ENCODE results near the gene ZNF670.
"Not testable (repeated sequence)": the region's sequence is repeated elsewhere in the genome, so short reads cannot be mapped to it uniquely, and the experiment has no call there.

The ZNF670 gene

GRCh38 chr1:247078258-247079140, at the start of gene ZNF670:
ZNF670 (minus strand) TSS chr1:247078811; CDS start chr1:247078596, 215 bp downstream.
- DNase-seq (ENCODE audit: low spot score), result peak; percentile 97

GRCh38 chr1:247127519-247128282, 49.1 kb upstream of the ZNF670 start:
- not testable (repeated sequence) for DNase-seq (ENCODE audit: low spot score)

GRCh38 chr1:247126601-247127000, 48.0 kb upstream of the ZNF670 start:
- not testable (repeated sequence) for DNase-seq (ENCODE audit: low spot score)

GRCh38 chr1:247126166-247126565, 47.6 kb upstream of the ZNF670 start:
- not testable (repeated sequence) for DNase-seq (ENCODE audit: low spot score)

- DNase-seq (ENCODE audit: low spot score), result no peak
Measured at GRCh38 chr1:247121382-247121781, 42.8 kb upstream of the ZNF670 start.

- not testable (repeated sequence) for DNase-seq (ENCODE audit: low spot score)
Measured at GRCh38 chr1:247120408-247120668, 41.7 kb upstream of the ZNF670 start.

- DNase-seq (ENCODE audit: low spot score), result no peak
Measured at GRCh38 chr1:247119600-247120407, 41.2 kb upstream of the ZNF670 start.

GRCh38 chr1:247118946-247119446, 40.4 kb upstream of the ZNF670 start:
- DNase-seq (ENCODE audit: low spot score), result no peak

GRCh38 chr1:247115545-247115944, 36.9 kb upstream of the ZNF670 start:
- DNase-seq (ENCODE audit: low spot score), result no peak

- no peak for DNase-seq (ENCODE audit: low spot score)
Measured at GRCh38 chr1:247115141-247115510, 36.5 kb upstream of the ZNF670 start.

GRCh38 chr1:247114351-247115140, 35.9 kb upstream of the ZNF670 start:
- no peak for DNase-seq (ENCODE audit: low spot score)

GRCh38 chr1:247113733-247114271, 35.2 kb upstream of the ZNF670 start:
- no peak for DNase-seq (ENCODE audit: low spot score)

- no peak for DNase-seq (ENCODE audit: low spot score)
Measured at GRCh38 chr1:247113094-247113497, 34.5 kb upstream of the ZNF670 start.

- DNase-seq (ENCODE audit: low spot score), result no peak
Measured at GRCh38 chr1:247112479-247112781, 33.8 kb upstream of the ZNF670 start.

GRCh38 chr1:247111700-247112478, 33.3 kb upstream of the ZNF670 start:
- peak; percentile 87 for DNase-seq (ENCODE audit: low spot score)

GRCh38 chr1:247111259-247111699, 32.7 kb upstream of the ZNF670 start:
- peak; percentile 65 for DNase-seq (ENCODE audit: low spot score)

GRCh38 chr1:247110627-247111258, 32.1 kb upstream of the ZNF670 start:
- no peak for DNase-seq (ENCODE audit: low spot score)

- DNase-seq (ENCODE audit: low spot score), result no peak
Measured at GRCh38 chr1:247107694-247108093, 29.1 kb upstream of the ZNF670 start.

GRCh38 chr1:247105966-247106365, 27.4 kb upstream of the ZNF670 start:
- no peak for DNase-seq (ENCODE audit: low spot score)

- no peak for DNase-seq (ENCODE audit: low spot score)
Measured at GRCh38 chr1:247104965-247105364, 26.4 kb upstream of the ZNF670 start.
